WTC11 (cell line): ENCODE data around the gene XPR1. TPM values are rescaled to one million over a fixed set of nuclear protein-coding genes. Genes with fewer than 3 reads are reported as not detected.

ENCODE experiments used
- ATAC-seq: fragments of 200-7000 bp; cut with Tn5 transposase; 2 replicates; pipeline ENCODE4 v1.10.0; 2021; ENCODE audit warnings: mild to moderate bottlenecking, moderate library complexity
- CTCF ChIA-PET: fragments of 300-600 bp; sonication (Branson Sonifier 250); formaldehyde crosslinking; loops from one replicate; lab custom pipeline; 2021; ENCODE audit warnings: antibody characterized with exemption; lab: Charles Lee
- POLR2A ChIA-PET: fragments of 350-600 bp; sonication (Branson Sonifier 250); formaldehyde crosslinking; loops from one replicate; lab custom pipeline; 2021; ENCODE audit warnings: antibody characterized with exemption; lab: Charles Lee
- DNase-seq: peaks from one replicate; pipeline ENCODE4 v3.0.0; 2021; ENCODE audit warnings: low spot score
- H3K27ac Mint-ChIP-seq: 2 replicates; pipeline ENCODE4 v1.8.0; 2021; ENCODE audit warnings: mixed read lengths
- H3K27me3 Mint-ChIP-seq: 2 replicates; pipeline ENCODE4 v1.8.0; 2021; ENCODE audit warnings: low read depth, mild to moderate bottlenecking, moderate library complexity, mixed read lengths
- H3K36me3 Mint-ChIP-seq: 2 replicates; pipeline ENCODE4 v1.8.0; 2021; ENCODE audit warnings: mixed read lengths
- H3K4me1 Mint-ChIP-seq: 2 replicates; pipeline ENCODE4 v1.8.0; 2022; ENCODE audit warnings: mixed read lengths
- H3K4me3 Mint-ChIP-seq: 2 replicates; pipeline ENCODE4 v1.8.0; 2021; ENCODE audit warnings: mild to moderate bottlenecking, moderate library complexity, mixed read lengths
- H3K9me3 Mint-ChIP-seq: 2 replicates; pipeline ENCODE4 v1.8.0; 2021; ENCODE audit warnings: mixed read lengths
- GTF2I ChIP-seq: fragments of 250-450 bp; sonication (Bioruptor Pico); conservative IDR thresholded peaks from 2 replicates; pipeline ENCODE4 v1.4.0; 2021; ENCODE audit warnings: mild to moderate bottlenecking
- JUN ChIP-seq: sonication (generic); formaldehyde crosslinking; IDR thresholded peaks from 2 replicates; pipeline ENCODE4 v1.8.0; 2023; ENCODE audit warnings: mild to moderate bottlenecking, missing genetic modification reagents
- NR3C1 ChIP-seq: sonication (generic); formaldehyde crosslinking; conservative IDR thresholded peaks from 2 replicates; pipeline ENCODE4 v1.8.1; 2023; ENCODE audit warnings: low read depth, mild to moderate bottlenecking, missing genetic modification reagents
- PRRX2 ChIP-seq: fragments of 250-450 bp; sonication (Bioruptor Pico); IDR thresholded peaks from 2 replicates; pipeline ENCODE4 v1.8.0; 2021; ENCODE audit warnings: mild to moderate bottlenecking
- TP53 ChIP-seq: sonication (generic); formaldehyde crosslinking; IDR thresholded peaks from 2 replicates; pipeline ENCODE4 v1.8.1; 2023; ENCODE audit warnings: mild to moderate bottlenecking, missing genetic modification reagents
- ZNF121 ChIP-seq: sonication (generic); formaldehyde crosslinking; IDR thresholded peaks from 2 replicates; pipeline ENCODE4 v1.8.0; 2023; ENCODE audit warnings: missing genetic modification reagents
- total RNA-seq: library from RNA; stranded (reverse); gene quantifications from 3 replicates; pipeline ENCODE4 v1.2.3, GENCODE V29; 2021
- TF ChIP-seq, protein P1 (sequence below): sonication (generic); formaldehyde crosslinking; IDR thresholded peaks from 2 replicates; pipeline ENCODE4 v1.8.0; 2023; ENCODE audit warnings: missing genetic modification reagents, mild to moderate bottlenecking, borderline replicate concordance
- TF ChIP-seq, protein P2 (sequence below): sonication (generic); formaldehyde crosslinking; IDR thresholded peaks from 2 replicates; pipeline ENCODE4 v1.8.1; 2023; ENCODE audit warnings: mild to moderate bottlenecking, missing genetic modification reagents
- TF ChIP-seq, protein P3 (sequence below): sonication (generic); formaldehyde crosslinking; IDR thresholded peaks from 2 replicates; pipeline ENCODE4 v1.8.1; 2023; ENCODE audit warnings: mild to moderate bottlenecking, moderate library complexity, missing genetic modification reagents
- TF ChIP-seq, protein P4 (sequence below): sonication (generic); formaldehyde crosslinking; IDR thresholded peaks from 2 replicates; pipeline ENCODE4 v1.8.1; 2022; ENCODE audit warnings: mild to moderate bottlenecking, missing genetic modification reagents, moderate library complexity, borderline replicate concordance
- TF ChIP-seq, protein P5 (sequence below): sonication (generic); formaldehyde crosslinking; IDR thresholded peaks from 2 replicates; pipeline ENCODE4 v1.8.1; 2023; ENCODE audit warnings: mild to moderate bottlenecking, missing genetic modification reagents, borderline replicate concordance

Gene XPR1
- total RNA-seq, 1 experiment from 2014 or later: 34.6 TPM

DNA sequence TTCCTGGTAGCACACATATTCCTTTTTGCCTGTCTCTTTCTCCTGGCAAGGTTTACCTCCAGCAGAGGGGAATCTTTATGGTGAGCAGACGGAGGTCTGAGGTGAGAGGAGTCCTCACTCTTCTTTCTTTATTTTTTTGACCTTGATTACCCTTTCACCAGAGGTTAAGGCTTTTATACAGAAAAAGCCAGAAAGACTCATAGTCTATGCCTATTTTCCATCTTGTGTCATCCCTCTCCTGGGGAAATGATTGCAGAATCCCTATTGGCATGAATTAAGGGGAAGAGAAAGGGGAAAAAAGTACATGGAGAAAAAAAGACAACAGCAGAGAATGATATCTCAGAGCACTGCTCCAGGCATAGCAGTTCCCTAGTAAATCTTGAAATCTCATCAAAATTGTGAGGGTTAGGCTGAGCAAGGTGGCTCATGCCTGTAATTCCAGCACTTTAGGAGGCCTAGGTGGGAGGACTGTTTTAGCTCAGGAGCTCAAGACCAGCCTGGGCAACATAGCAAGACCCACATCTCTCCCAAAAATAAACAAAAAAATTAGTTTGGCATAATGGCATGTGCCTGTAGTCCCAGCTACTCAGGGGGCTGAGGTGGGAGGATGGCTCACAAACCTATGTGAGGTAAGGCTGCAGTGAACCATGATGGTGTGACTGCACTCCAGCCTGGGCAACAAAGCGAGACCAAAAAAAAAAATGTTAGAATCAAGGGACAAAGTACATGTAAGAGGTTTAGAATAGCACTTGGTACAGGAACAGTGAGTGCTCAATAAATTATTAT lies 1.2 kb upstream of the XPR1 start:
- no peaks in the 10 kb centered on the region for H3K36me3 Mint-ChIP-seq
- no peaks in the 10 kb centered on the region for H3K27me3 Mint-ChIP-seq
- H3K4me3 Mint-ChIP-seq: no peak overlapping the region
- ChIA-PET CTCF (interaction anchor here (0.6 to 1.9 kb wide), 3 partner anchors 7 to 130 kb away, joined by 5 to 9 read pairs (median 5); no protein-coding TSS in a partner anchor), POLR2A (no interaction called here)
- DNase-seq: no peak
- TF ChIP-seq TP53 (CRISPR knock-in tag): no peak
- TF ChIP-seq ZNF121 (CRISPR knock-in tag): 0 out of 2 replicates have a peak, but pooled peaks have one; percentile 24
- TF ChIP-seq PRRX2 (CRISPR knock-in tag): no peak
- TF ChIP-seq NR3C1 (CRISPR knock-in tag): no peak
- H3K9me3 Mint-ChIP-seq: no peaks in the 10 kb centered on the region
- peaks cover 9% of the 10 kb centered on the region for H3K4me1 Mint-ChIP-seq
- no peak overlapping the region for H3K27ac Mint-ChIP-seq
- ATAC-seq: no peak

DNA sequence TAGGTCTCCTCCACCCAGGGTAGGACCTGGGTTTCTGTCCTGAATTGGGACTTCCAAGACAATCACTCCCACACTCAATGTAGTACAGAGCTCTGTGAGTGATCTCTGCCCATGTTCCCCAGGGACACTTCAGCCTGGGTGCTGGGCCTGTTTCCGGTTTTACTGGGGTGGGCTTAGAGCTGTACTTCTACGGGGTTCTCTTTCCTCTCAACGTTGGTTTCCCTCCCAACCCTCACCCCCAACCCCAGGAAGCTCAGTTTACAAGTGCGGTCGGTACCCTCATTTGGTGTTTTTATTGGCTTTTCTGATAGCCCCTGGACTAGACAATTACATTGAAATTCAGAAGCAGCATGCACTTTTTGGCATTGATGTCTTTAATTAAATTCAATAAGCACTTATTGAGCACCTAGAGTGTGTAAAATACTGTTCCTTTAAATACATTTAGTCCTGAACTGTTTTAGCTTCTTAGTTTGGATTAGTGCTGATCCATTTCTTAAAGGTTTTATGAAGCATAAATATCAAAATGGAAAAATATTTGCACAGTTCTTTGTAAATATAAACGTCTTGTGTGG lies 542 bp upstream of the XPR1 start:
- Mint-ChIP-seq H3K36me3 (no peaks in the 10 kb centered on the region), H3K9me3 (no peaks in the 10 kb centered on the region), H3K4me3 (no peak overlapping the region), H3K4me1 (peaks cover 16% of the 10 kb centered on the region), H3K27ac (no peak overlapping the region), H3K27me3 (no peaks in the 10 kb centered on the region)
- TF ChIP-seq, protein P1, sequence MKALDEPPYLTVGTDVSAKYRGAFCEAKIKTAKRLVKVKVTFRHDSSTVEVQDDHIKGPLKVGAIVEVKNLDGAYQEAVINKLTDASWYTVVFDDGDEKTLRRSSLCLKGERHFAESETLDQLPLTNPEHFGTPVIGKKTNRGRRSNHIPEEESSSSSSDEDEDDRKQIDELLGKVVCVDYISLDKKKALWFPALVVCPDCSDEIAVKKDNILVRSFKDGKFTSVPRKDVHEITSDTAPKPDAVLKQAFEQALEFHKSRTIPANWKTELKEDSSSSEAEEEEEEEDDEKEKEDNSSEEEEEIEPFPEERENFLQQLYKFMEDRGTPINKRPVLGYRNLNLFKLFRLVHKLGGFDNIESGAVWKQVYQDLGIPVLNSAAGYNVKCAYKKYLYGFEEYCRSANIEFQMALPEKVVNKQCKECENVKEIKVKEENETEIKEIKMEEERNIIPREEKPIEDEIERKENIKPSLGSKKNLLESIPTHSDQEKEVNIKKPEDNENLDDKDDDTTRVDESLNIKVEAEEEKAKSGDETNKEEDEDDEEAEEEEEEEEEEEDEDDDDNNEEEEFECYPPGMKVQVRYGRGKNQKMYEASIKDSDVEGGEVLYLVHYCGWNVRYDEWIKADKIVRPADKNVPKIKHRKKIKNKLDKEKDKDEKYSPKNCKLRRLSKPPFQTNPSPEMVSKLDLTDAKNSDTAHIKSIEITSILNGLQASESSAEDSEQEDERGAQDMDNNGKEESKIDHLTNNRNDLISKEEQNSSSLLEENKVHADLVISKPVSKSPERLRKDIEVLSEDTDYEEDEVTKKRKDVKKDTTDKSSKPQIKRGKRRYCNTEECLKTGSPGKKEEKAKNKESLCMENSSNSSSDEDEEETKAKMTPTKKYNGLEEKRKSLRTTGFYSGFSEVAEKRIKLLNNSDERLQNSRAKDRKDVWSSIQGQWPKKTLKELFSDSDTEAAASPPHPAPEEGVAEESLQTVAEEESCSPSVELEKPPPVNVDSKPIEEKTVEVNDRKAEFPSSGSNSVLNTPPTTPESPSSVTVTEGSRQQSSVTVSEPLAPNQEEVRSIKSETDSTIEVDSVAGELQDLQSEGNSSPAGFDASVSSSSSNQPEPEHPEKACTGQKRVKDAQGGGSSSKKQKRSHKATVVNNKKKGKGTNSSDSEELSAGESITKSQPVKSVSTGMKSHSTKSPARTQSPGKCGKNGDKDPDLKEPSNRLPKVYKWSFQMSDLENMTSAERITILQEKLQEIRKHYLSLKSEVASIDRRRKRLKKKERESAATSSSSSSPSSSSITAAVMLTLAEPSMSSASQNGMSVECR (CRISPR knock-in tag): no peak
- TF ChIP-seq, protein P2, sequence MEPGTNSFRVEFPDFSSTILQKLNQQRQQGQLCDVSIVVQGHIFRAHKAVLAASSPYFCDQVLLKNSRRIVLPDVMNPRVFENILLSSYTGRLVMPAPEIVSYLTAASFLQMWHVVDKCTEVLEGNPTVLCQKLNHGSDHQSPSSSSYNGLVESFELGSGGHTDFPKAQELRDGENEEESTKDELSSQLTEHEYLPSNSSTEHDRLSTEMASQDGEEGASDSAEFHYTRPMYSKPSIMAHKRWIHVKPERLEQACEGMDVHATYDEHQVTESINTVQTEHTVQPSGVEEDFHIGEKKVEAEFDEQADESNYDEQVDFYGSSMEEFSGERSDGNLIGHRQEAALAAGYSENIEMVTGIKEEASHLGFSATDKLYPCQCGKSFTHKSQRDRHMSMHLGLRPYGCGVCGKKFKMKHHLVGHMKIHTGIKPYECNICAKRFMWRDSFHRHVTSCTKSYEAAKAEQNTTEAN (CRISPR knock-in tag): no peak
- TF ChIP-seq GTF2I: no peak
- TF ChIP-seq, protein P3, sequence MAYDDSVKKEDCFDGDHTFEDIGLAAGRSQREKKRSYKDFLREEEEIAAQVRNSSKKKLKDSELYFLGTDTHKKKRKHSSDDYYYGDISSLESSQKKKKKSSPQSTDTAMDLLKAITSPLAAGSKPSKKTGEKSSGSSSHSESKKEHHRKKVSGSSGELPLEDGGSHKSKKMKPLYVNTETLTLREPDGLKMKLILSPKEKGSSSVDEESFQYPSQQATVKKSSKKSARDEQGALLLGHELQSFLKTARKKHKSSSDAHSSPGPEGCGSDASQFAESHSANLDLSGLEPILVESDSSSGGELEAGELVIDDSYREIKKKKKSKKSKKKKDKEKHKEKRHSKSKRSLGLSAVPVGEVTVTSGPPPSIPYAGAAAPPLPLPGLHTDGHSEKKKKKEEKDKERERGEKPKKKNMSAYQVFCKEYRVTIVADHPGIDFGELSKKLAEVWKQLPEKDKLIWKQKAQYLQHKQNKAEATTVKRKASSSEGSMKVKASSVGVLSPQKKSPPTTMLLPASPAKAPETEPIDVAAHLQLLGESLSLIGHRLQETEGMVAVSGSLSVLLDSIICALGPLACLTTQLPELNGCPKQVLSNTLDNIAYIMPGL (CRISPR knock-in tag): no peak
- ATAC-seq (no peak), DNase-seq (no peak)
- CTCF ChIA-PET: interaction anchor here (0.6 to 1.9 kb wide), 5 partner anchors 8 to 131 kb away, joined by 3 to 9 read pairs (median 5); no protein-coding TSS in a partner anchor
- POLR2A ChIA-PET: interaction anchor here (1.0 to 1.3 kb wide), 2 partner anchors 20 to 91 kb away, joined by 3 read pairs; no protein-coding TSS in a partner anchor

DNA sequence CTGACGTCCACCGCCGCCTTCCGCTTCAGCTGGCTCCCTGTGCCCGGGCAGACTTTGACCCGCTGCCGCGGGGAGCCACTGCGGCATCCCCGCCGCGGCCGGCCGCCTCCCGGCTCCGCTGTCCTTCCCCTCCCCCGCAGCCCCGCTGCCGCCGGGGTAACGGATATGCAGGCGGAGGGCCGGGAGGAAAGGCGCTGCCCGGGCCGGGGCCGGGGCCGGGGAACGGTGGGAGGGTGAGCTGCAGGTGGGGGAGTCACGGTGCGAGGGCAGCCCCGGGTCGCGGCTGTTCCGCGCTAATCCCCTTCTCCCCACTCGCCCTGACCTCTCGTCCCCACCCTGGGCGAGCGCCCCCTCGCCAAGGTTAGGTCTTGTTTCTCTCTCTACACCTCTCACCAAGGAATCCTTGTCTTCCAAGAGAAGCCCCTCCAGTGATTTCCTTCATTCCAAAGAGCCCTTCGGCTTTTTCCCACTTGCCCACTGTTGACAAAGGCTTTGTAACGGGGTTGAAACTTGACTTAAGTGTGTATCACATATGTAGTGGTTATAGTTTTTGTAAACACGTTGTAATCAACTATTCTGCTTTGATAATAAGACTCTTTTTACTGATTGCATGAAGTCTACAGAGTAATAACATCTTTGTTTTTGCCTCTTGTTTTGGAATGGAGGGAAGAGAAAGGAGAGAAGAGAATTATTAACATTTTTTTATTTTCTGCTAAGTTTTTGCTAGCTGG lies 669 bp downstream of the XPR1 start:
- peaks cover 18% of the 10 kb centered on the region for H3K4me1 Mint-ChIP-seq
- DNase-seq: peak; percentile 75
- ChIA-PET CTCF (interaction anchor here (0.6 to 1.9 kb wide), 5 partner anchors 9 to 224 kb away, joined by 3 to 9 read pairs (median 3); no protein-coding TSS in a partner anchor), POLR2A (interaction anchor here (1.3 kb wide), 1 partner anchor 22 kb away, joined by 3 read pairs; no protein-coding TSS in a partner anchor)
- no peaks in the 10 kb centered on the region for H3K27me3 Mint-ChIP-seq
- no peaks in the 10 kb centered on the region for H3K9me3 Mint-ChIP-seq
- no peak overlapping the region for H3K27ac Mint-ChIP-seq
- peak; percentile 30 for ATAC-seq
- H3K36me3 Mint-ChIP-seq: no peaks in the 10 kb centered on the region
- H3K4me3 Mint-ChIP-seq: no peak overlapping the region
- TF ChIP-seq, protein P4, sequence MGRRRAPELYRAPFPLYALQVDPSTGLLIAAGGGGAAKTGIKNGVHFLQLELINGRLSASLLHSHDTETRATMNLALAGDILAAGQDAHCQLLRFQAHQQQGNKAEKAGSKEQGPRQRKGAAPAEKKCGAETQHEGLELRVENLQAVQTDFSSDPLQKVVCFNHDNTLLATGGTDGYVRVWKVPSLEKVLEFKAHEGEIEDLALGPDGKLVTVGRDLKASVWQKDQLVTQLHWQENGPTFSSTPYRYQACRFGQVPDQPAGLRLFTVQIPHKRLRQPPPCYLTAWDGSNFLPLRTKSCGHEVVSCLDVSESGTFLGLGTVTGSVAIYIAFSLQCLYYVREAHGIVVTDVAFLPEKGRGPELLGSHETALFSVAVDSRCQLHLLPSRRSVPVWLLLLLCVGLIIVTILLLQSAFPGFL (CRISPR knock-in tag): no peak
- TF ChIP-seq, protein P3 (CRISPR knock-in tag): peak; percentile 90
- TF ChIP-seq JUN: no peak
- TF ChIP-seq, protein P5, sequence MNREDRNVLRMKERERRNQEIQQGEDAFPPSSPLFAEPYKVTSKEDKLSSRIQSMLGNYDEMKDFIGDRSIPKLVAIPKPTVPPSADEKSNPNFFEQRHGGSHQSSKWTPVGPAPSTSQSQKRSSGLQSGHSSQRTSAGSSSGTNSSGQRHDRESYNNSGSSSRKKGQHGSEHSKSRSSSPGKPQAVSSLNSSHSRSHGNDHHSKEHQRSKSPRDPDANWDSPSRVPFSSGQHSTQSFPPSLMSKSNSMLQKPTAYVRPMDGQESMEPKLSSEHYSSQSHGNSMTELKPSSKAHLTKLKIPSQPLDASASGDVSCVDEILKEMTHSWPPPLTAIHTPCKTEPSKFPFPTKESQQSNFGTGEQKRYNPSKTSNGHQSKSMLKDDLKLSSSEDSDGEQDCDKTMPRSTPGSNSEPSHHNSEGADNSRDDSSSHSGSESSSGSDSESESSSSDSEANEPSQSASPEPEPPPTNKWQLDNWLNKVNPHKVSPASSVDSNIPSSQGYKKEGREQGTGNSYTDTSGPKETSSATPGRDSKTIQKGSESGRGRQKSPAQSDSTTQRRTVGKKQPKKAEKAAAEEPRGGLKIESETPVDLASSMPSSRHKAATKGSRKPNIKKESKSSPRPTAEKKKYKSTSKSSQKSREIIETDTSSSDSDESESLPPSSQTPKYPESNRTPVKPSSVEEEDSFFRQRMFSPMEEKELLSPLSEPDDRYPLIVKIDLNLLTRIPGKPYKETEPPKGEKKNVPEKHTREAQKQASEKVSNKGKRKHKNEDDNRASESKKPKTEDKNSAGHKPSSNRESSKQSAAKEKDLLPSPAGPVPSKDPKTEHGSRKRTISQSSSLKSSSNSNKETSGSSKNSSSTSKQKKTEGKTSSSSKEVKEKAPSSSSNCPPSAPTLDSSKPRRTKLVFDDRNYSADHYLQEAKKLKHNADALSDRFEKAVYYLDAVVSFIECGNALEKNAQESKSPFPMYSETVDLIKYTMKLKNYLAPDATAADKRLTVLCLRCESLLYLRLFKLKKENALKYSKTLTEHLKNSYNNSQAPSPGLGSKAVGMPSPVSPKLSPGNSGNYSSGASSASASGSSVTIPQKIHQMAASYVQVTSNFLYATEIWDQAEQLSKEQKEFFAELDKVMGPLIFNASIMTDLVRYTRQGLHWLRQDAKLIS (CRISPR knock-in tag): no peak; the same call in 1 of the 2 replicates
